GM21423 (cell line): ENCODE measurements around the gene SCOC.
"Not testable (repeated sequence)": the region's sequence is repeated elsewhere in the genome, so short reads cannot be mapped to it uniquely, and the experiment has no call there.

Experiments
- ATAC-seq: cut with Tn5 transposase; IDR thresholded peaks from one replicate; pipeline ENCODE4 v1.9.1; 2021; ENCODE audit warnings: mild to moderate bottlenecking, moderate library complexity; ENCODE audit not compliant: unreplicated experiment

Gene SCOC

GRCh38 chr4:140359562-140360427 is 13.7 kb upstream of the SCOC start:
- peak; percentile 95 for ATAC-seq

- no peak for ATAC-seq
Measured at GRCh38 chr4:140361099-140361498, 12.3 kb upstream of the SCOC start.

- no peak for ATAC-seq
Measured at GRCh38 chr4:140363051-140363450, 10.4 kb upstream of the SCOC start.

- no peak for ATAC-seq
Measured at GRCh38 chr4:140363558-140363957, 9.9 kb upstream of the SCOC start.

- ATAC-seq, result no peak
Measured at GRCh38 chr4:140367738-140368137, 5.7 kb upstream of the SCOC start.

- no peak for ATAC-seq
Measured at GRCh38 chr4:140368686-140369085, 4.8 kb upstream of the SCOC start.

- peak; percentile 60 for ATAC-seq
Measured at GRCh38 chr4:140372751-140373327, 607 bp upstream of the SCOC start.

GRCh38 chr4:140374130-140374477 is 658 bp downstream of the SCOC start:
- no peak for ATAC-seq

GRCh38 chr4:140382732-140383131 is 9.3 kb downstream of the SCOC start:
- no peak for ATAC-seq

- ATAC-seq, result no peak
Measured at GRCh38 chr4:140388015-140388414, 14.6 kb downstream of the SCOC start.

- ATAC-seq, result no peak
Measured at GRCh38 chr4:140395668-140396067, 22.2 kb downstream of the SCOC start.

- ATAC-seq, result no peak
Measured at GRCh38 chr4:140400111-140400510, 26.7 kb downstream of the SCOC start.

GRCh38 chr4:140406292-140406691 is 32.8 kb downstream of the SCOC start:
- no peak for ATAC-seq

GRCh38 chr4:140408974-140409373 is 35.5 kb downstream of the SCOC start:
- ATAC-seq, result no peak

GRCh38 chr4:140413130-140413969 is 39.9 kb downstream of the SCOC start:
- not testable (repeated sequence) for ATAC-seq

- ATAC-seq, result no peak
Measured at GRCh38 chr4:140423106-140423505, 49.7 kb downstream of the SCOC start.

GRCh38 chr4:140426610-140427105 is 53.2 kb downstream of the SCOC start:
- peak; percentile 8 for ATAC-seq

- peak; percentile 74 for ATAC-seq
Measured at GRCh38 chr4:140427106-140427918, 53.9 kb downstream of the SCOC start, which contains the start of gene CLGN. CLGN (minus strand) TSS chr4:140427648; CDS start chr4:140413078, 14,570 bp downstream.

GRCh38 chr4:140427919-140428471 is 54.5 kb downstream of the SCOC start:
- no peak for ATAC-seq
